ENCODE data around the gene METAP1. TPM values are rescaled to one million over a fixed set of nuclear protein-coding genes. Genes with fewer than 3 reads are reported as not detected.
A peak's percentile ranks its signal among the peaks of the same experiment; 100 is the strongest.

The METAP1 gene
- total RNA-seq, 6 experiments from 2014 or later = 49.0 to 61.4 (median 56.1) TPM

- DNase-seq = no peak
- Mint-ChIP-seq H3K36me3 (ENCODE audit: low read depth) (peaks cover 4% of the 10 kb centered on the region), H3K4me3 (no peak overlapping the region), H3K27me3 (ENCODE audit: insufficient read depth) (no peaks in the 10 kb centered on the region), H3K9me3 (no peaks in the 10 kb centered on the region), H3K27ac (no peak overlapping the region), H3K4me1 (ENCODE audit: low read depth) (no peaks in the 10 kb centered on the region; the same call in 1 of the 2 replicates)
- no peak for TF ChIP-seq CTCF (IDR thresholded peaks at IDR 0.05)
These were observed 37.5 kb upstream of the METAP1 start for GRCh38 chr4:98958065-98958464.

GRCh38 chr4:98959411-98959810 lies 36.1 kb upstream of the METAP1 start:
- no peak overlapping the region for H3K27ac Mint-ChIP-seq
- no peaks in the 10 kb centered on the region for H3K9me3 Mint-ChIP-seq
- TF ChIP-seq CTCF (IDR thresholded peaks at IDR 0.05) = no peak
- no peak for DNase-seq
- peaks cover 4% of the 10 kb centered on the region for H3K36me3 Mint-ChIP-seq (ENCODE audit: low read depth)
- peaks cover 13% of the 10 kb centered on the region for H3K4me1 Mint-ChIP-seq (ENCODE audit: low read depth)
- H3K4me3 Mint-ChIP-seq = no peak overlapping the region
- H3K27me3 Mint-ChIP-seq (ENCODE audit: insufficient read depth) = no peaks in the 10 kb centered on the region

- DNase-seq = no peak
- Mint-ChIP-seq H3K9me3 (no peaks in the 10 kb centered on the region), H3K36me3 (ENCODE audit: low read depth) (peaks cover 3% of the 10 kb centered on the region; the same call in 1 of the 2 replicates), H3K4me1 (ENCODE audit: low read depth) (peaks cover 21% of the 10 kb centered on the region), H3K27me3 (ENCODE audit: insufficient read depth) (peaks cover 1% of the 10 kb centered on the region; the same call in 1 of the 2 replicates), H3K27ac (no peak overlapping the region), H3K4me3 (no peak overlapping the region)
- no peak for TF ChIP-seq CTCF (IDR thresholded peaks at IDR 0.05)
These were observed 33.8 kb upstream of the METAP1 start for GRCh38 chr4:98961770-98962169.

- Mint-ChIP-seq H3K27ac (peak overlapping the region; percentile 72), H3K9me3 (no peaks in the 10 kb centered on the region), H3K27me3 (ENCODE audit: insufficient read depth) (peaks cover 1% of the 10 kb centered on the region; the same call in 1 of the 2 replicates), H3K4me1 (ENCODE audit: low read depth) (peaks cover 21% of the 10 kb centered on the region), H3K36me3 (ENCODE audit: low read depth) (peaks cover 3% of the 10 kb centered on the region; the same call in 1 of the 2 replicates), H3K4me3 (peak overlapping the region; percentile 47; the same call in 1 of the 2 replicates)
- no peak for TF ChIP-seq CTCF (IDR thresholded peaks at IDR 0.05)
- no peak for DNase-seq
These were observed 31.7 kb upstream of the METAP1 start for GRCh38 chr4:98963538-98964433.

GRCh38 chr4:98966926-98967325 lies 28.6 kb upstream of the METAP1 start:
- Mint-ChIP-seq H3K4me1 (ENCODE audit: low read depth) (peaks cover 21% of the 10 kb centered on the region), H3K27ac (no peak overlapping the region), H3K9me3 (no peaks in the 10 kb centered on the region), H3K4me3 (no peak overlapping the region), H3K36me3 (ENCODE audit: low read depth) (peaks cover 3% of the 10 kb centered on the region; the same call in 1 of the 2 replicates), H3K27me3 (ENCODE audit: insufficient read depth) (peaks cover 1% of the 10 kb centered on the region; the same call in 1 of the 2 replicates)
- DNase-seq = no peak
- no peak for TF ChIP-seq CTCF (IDR thresholded peaks at IDR 0.05)

Measured in HFFc6 (cell line).